Karpas-422 (cell line): ENCODE data around the gene FAT1. TPM values are rescaled to one million over a fixed set of nuclear protein-coding genes. Genes with fewer than 3 reads are reported as not detected.

ENCODE experiments used
- DNase-seq: peaks from one replicate; pipeline ENCODE4 v3.0.0-alpha.2; 2015
- H2AFZ ChIP-seq: fragments of 200-600 bp; sonication (generic); 2 replicates; pipeline ENCODE4 v1.6.1; 2014; ENCODE audit warnings: antibody characterized with exemption, low read length, mixed read lengths
- H3K27ac ChIP-seq: fragments of 200-600 bp; sonication (generic); 2 replicates; pipeline ENCODE4 v1.5.1; 2014; ENCODE audit warnings: mild to moderate bottlenecking, low read length, moderate library complexity
- H3K27me3 ChIP-seq: fragments of 200-600 bp; sonication (generic); 2 replicates; pipeline ENCODE4 v1.6.1; 2014; ENCODE audit warnings: low read length, mixed read lengths
- H3K36me3 ChIP-seq: fragments of 200-600 bp; sonication (generic); 2 replicates; pipeline ENCODE4 v1.6.1; 2014; ENCODE audit warnings: low read length, mixed read lengths; ENCODE audit not compliant: insufficient read depth
- H3K4me1 ChIP-seq: fragments of 200-600 bp; sonication (generic); 2 replicates; pipeline ENCODE4 v1.6.1; 2014; ENCODE audit warnings: mild to moderate bottlenecking, low read length, mixed read lengths
- H3K4me2 ChIP-seq: fragments of 200-600 bp; sonication (generic); 2 replicates; pipeline ENCODE4 v1.6.1; 2014; ENCODE audit warnings: low read length, low read depth, mild to moderate bottlenecking; ENCODE audit not compliant: poor library complexity, severe bottlenecking
- H3K4me3 ChIP-seq: fragments of 200-600 bp; sonication (generic); 2 replicates; pipeline ENCODE4 v1.5.1; 2014; ENCODE audit warnings: mild to moderate bottlenecking, antibody characterized with exemption, low read length, mixed read lengths
- H3K79me2 ChIP-seq: fragments of 200-600 bp; sonication (generic); 2 replicates; pipeline ENCODE4 v1.6.1; 2014; ENCODE audit warnings: mild to moderate bottlenecking, low read length, mixed read lengths
- H3K9ac ChIP-seq: fragments of 200-600 bp; sonication (generic); 2 replicates; pipeline ENCODE4 v1.6.0; 2014; ENCODE audit warnings: low read length
- H3K9me2 ChIP-seq: fragments of 200-600 bp; sonication (generic), shearing (Covaris generic); replicated peaks from 2 replicates; pipeline ENCODE4 v1.6.0; 2014; ENCODE audit warnings: mild to moderate bottlenecking, low read length, moderate library complexity; ENCODE audit not compliant: insufficient read depth
- H3K9me3 ChIP-seq: fragments of 300-700, 200-600 bp; sonication (generic); 2 replicates; pipeline ENCODE4 v1.6.1; 2014; ENCODE audit warnings: low read length, mixed read lengths
- H4K20me1 ChIP-seq: fragments of 200-600 bp; sonication (generic); 2 replicates; pipeline ENCODE4 v1.6.1; 2014; ENCODE audit warnings: mild to moderate bottlenecking, antibody characterized with exemption, low read length, low read depth; ENCODE audit not compliant: insufficient read depth
- total RNA-seq: library from RNA; depleted of rRNA; stranded (reverse); fragments of >200 nt; shearing (Covaris generic); gene quantifications from 2 replicates; pipeline ENCODE4 v1.2.3, GENCODE V29; 2014; ENCODE audit warnings: low replicate concordance

The FAT1 gene
- total RNA-seq, 1 experiment from 2014 or later, result 0.15 TPM

DNA sequence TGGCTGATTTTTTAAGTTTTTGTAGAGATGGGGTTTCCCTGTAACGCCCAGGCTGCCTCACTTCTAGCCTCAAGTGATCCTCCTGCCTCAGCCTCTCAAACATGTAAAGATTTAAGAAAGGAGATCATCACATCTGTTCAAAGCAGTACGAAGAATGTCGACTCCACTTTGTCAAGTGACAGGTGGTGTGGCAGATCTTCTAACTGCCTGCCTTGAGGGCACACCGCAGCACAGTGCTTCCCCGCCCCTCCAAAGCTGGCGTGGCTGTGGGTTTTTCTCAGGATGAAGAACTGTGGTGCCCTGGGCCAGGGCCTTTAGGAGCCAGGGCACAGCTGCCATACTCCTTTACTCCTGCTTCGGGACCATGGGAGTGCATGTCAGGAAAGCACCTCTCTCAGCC is 125.0 kb downstream of the FAT1 start:
- H3K9me3 ChIP-seq, result no peaks in the 10 kb centered on the region
- H2AFZ ChIP-seq, result no peak overlapping the region
- DNase-seq, result no peak
- H3K27me3 ChIP-seq, result no peaks in the 10 kb centered on the region
- H3K4me3 ChIP-seq, result no peak overlapping the region
- H3K27ac ChIP-seq, result no peak overlapping the region
- no peaks in the 10 kb centered on the region for H3K4me1 ChIP-seq
- no peak overlapping the region for H3K4me2 ChIP-seq
- no peaks in the 10 kb centered on the region for H3K79me2 ChIP-seq
- no peak overlapping the region for H3K9ac ChIP-seq
- no peaks in the 10 kb centered on the region for H3K9me2 ChIP-seq
- H3K36me3 ChIP-seq, result no peaks in the 10 kb centered on the region
- H4K20me1 ChIP-seq, result no peaks in the 10 kb centered on the region

DNA sequence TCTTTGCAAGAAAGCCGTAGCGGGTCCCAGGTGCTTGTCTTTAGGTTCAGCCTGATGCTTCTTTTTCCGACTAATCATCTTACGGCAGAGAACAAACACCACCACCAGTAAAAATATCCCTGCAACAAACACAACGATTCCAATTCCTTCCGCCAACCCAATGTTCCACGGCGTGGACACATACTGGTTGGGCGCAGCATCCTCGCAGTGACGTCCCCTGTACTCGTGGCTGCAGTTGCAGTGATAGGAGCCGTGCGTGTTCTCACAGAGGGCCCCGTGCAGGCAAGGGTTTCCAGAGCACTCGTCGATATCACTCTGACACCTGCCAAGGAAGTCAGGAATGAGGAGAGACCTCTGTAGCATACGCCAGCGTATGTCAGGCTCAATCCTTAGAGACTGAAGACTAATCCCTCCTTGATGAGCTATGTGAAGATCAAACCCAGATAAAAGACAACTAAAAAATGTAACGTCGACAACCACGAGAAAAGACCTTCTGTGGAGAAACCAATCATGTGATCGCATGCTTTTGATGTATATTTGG is 126.7 kb downstream of the FAT1 start:
- Histone ChIP-seq H3K9me3 (no peaks in the 10 kb centered on the region), H3K27ac (no peak overlapping the region), H3K27me3 (no peaks in the 10 kb centered on the region), H3K4me1 (no peaks in the 10 kb centered on the region), H3K4me2 (no peak overlapping the region), H3K9ac (no peak overlapping the region), H3K36me3 (no peaks in the 10 kb centered on the region), H3K9me2 (no peaks in the 10 kb centered on the region), H3K79me2 (no peaks in the 10 kb centered on the region), H2AFZ (no peak overlapping the region), H3K4me3 (no peak overlapping the region), H4K20me1 (no peaks in the 10 kb centered on the region)
- no peak for DNase-seq

DNA sequence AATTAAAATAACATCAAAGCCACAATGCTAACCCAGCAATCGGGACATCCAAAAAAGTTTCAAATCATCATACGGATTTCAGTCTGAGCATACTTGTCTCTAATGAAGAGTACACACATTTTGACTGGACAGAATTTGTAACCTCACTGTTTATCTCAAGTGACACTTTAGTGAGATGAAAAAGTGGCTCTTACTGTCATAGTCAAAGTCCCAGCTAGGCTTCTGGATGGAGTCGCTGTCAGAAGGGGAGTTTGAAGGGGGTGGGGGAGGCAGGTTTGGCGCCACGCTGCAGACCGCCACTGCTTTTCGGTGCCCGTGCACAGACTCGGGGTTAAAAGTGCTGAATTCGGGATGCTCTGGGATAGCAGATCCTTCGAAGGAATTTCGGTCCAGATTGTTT is 127.3 kb downstream of the FAT1 start:
- no peak overlapping the region for H2AFZ ChIP-seq
- no peaks in the 10 kb centered on the region for H3K36me3 ChIP-seq
- no peaks in the 10 kb centered on the region for H3K9me3 ChIP-seq
- H3K27me3 ChIP-seq, result no peaks in the 10 kb centered on the region
- H3K79me2 ChIP-seq, result no peaks in the 10 kb centered on the region
- no peaks in the 10 kb centered on the region for H4K20me1 ChIP-seq
- no peak overlapping the region for H3K9ac ChIP-seq
- H3K27ac ChIP-seq, result no peak overlapping the region
- no peaks in the 10 kb centered on the region for H3K9me2 ChIP-seq
- no peak overlapping the region for H3K4me3 ChIP-seq
- DNase-seq, result no peak
- no peaks in the 10 kb centered on the region for H3K4me1 ChIP-seq
- H3K4me2 ChIP-seq, result no peak overlapping the region

DNA sequence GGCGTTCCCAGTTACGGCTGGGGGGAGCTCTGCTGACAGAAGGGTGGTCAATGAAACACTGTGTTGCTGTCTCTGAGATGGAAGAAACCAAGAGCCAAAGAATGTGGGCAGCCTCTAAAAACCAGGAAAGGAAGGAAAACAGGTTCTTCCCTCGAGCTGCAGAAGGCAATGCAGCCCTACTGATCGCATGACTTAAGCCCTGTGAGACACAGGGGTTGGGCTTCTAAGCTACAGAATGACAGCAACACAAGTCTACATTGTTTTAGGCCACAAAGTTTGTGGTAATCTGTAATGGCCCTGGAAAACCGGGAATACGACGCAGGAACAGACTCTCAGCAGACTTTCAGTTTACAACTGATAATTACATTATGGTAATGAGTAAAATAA is 130.1 kb downstream of the FAT1 start:
- no peak overlapping the region for H3K9ac ChIP-seq
- H3K4me1 ChIP-seq, result no peaks in the 10 kb centered on the region
- no peaks in the 10 kb centered on the region for H3K9me3 ChIP-seq
- no peak overlapping the region for H3K27ac ChIP-seq
- no peak overlapping the region for H2AFZ ChIP-seq
- DNase-seq, result no peak
- H3K4me3 ChIP-seq, result no peak overlapping the region
- H4K20me1 ChIP-seq, result no peaks in the 10 kb centered on the region
- no peaks in the 10 kb centered on the region for H3K9me2 ChIP-seq
- no peak overlapping the region for H3K4me2 ChIP-seq
- H3K27me3 ChIP-seq, result no peaks in the 10 kb centered on the region
- no peaks in the 10 kb centered on the region for H3K79me2 ChIP-seq
- H3K36me3 ChIP-seq, result no peaks in the 10 kb centered on the region

DNA sequence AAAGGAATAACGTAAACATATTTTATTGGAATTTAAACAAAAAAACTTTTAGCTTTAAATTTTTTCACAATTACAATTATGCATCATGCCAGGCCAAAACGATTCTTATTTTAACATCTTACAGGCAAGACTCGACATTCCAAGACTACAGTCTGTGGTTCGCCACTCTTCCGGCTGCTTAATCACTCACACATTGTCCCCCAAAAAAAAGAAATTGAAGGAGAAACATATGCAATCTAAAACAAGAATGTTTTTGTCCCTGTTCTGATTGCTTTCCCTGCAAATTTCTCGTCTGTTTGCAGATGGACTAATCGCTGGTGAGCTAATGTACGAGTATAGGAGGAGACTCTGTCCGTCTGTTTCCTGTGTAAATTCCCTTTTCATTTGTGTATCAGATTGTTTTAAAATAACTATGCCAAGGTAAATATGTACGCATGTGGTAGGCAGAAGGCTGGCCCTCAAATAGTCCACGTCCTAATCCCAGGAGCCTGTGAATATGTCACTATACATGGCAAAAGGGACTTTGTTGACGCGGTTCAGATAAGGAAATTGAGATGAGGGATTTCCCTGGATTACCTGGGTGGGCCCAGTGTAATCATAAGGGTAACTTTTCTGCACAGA is 130.6 kb downstream of the FAT1 start:
- Histone ChIP-seq H3K27me3 (no peaks in the 10 kb centered on the region), H3K79me2 (no peaks in the 10 kb centered on the region), H3K4me3 (no peak overlapping the region), H3K36me3 (no peaks in the 10 kb centered on the region), H3K27ac (no peak overlapping the region), H3K9ac (no peak overlapping the region), H4K20me1 (no peaks in the 10 kb centered on the region), H3K9me2 (no peaks in the 10 kb centered on the region), H2AFZ (no peak overlapping the region), H3K4me1 (no peaks in the 10 kb centered on the region), H3K9me3 (no peaks in the 10 kb centered on the region), H3K4me2 (no peak overlapping the region)
- no peak for DNase-seq

DNA sequence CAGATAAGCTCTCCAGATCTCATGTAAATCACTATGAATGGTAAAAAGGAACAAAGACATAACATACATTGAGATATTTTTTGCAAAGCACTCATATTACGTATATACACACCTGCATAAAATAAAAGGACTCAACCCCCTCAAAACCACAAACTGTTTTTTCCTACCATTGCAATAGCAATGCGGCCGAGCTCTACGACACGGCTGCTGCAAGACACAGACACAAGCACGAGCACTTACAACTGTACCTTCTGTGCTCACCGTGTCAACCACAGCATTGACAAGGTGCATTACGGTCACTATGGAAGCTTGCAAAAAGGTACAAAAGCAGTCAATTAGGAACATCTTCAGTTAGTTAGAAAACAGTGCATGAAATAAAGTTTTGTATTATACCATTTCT is 131.2 kb downstream of the FAT1 start:
- H3K79me2 ChIP-seq, result no peaks in the 10 kb centered on the region

DNA sequence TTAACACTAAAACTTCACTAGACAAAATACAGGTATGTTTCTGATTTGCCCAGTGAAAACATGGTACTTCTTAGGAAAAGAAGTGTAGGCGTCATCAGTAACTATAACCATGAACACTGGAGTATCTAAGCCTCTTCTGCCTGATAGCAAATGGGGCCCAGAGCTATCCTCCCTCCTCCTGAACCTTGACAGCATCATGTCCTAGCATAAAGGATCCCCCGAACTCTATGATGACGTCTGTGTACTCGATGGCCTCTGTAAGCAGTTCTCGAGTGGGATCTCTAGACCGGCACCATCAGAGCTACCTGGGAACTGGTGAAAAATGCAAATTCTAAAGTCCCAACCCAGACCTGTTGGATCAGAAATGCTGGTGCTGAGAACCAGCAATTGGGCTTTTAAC is 132.0 kb downstream of the FAT1 start:
- Histone ChIP-seq H3K36me3 (no peaks in the 10 kb centered on the region), H3K9ac (no peak overlapping the region), H3K27me3 (no peaks in the 10 kb centered on the region), H3K4me1 (no peaks in the 10 kb centered on the region), H3K27ac (no peak overlapping the region), H2AFZ (no peak overlapping the region), H3K9me3 (no peaks in the 10 kb centered on the region), H3K4me3 (no peak overlapping the region), H3K79me2 (no peaks in the 10 kb centered on the region), H3K9me2 (no peaks in the 10 kb centered on the region), H4K20me1 (no peaks in the 10 kb centered on the region), H3K4me2 (no peak overlapping the region)
- DNase-seq, result no peak

More for the DNA sequence above, 131.2 kb downstream of the FAT1 start:
- Histone ChIP-seq H4K20me1 (no peaks in the 10 kb centered on the region), H3K27ac (no peak overlapping the region), H3K9me3 (no peaks in the 10 kb centered on the region), H3K4me3 (no peak overlapping the region), H3K27me3 (no peaks in the 10 kb centered on the region), H3K4me1 (no peaks in the 10 kb centered on the region), H3K9ac (no peak overlapping the region), H3K4me2 (no peak overlapping the region), H3K9me2 (no peaks in the 10 kb centered on the region), H3K36me3 (no peaks in the 10 kb centered on the region), H2AFZ (no peak overlapping the region)
- no peak for DNase-seq

DNA sequence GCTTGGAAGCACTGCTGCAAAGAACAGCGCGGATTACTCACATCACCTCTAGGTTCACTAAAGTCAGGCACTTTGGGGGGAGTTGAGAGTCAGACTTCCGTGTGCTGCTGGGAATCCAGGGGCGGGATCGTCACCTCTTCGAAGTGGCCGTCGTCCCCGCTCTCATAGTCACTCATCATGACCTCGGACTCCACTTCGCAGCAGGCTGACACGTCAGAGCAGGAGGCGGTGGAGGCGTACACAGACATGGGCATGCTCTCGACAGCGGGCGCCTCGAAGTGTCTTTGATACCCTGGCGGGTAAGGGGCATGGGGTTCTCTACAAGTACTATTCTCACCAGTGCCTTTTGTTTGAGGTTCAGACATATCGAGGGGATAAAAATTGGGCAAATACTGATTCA is 135.2 kb downstream of the FAT1 start:
- H3K9me2 ChIP-seq, result no peaks in the 10 kb centered on the region
- no peak overlapping the region for H2AFZ ChIP-seq
- no peak overlapping the region for H3K27ac ChIP-seq
- no peaks in the 10 kb centered on the region for H4K20me1 ChIP-seq
- H3K79me2 ChIP-seq, result no peaks in the 10 kb centered on the region
- no peak for DNase-seq
- no peaks in the 10 kb centered on the region for H3K36me3 ChIP-seq
- H3K4me2 ChIP-seq, result no peak overlapping the region
- H3K4me3 ChIP-seq, result no peak overlapping the region
- H3K4me1 ChIP-seq, result no peaks in the 10 kb centered on the region
- H3K9me3 ChIP-seq, result no peaks in the 10 kb centered on the region
- no peak overlapping the region for H3K9ac ChIP-seq
- no peaks in the 10 kb centered on the region for H3K27me3 ChIP-seq
